ENCODE results near the gene CDCA7L.

Gene CDCA7L, protein sequence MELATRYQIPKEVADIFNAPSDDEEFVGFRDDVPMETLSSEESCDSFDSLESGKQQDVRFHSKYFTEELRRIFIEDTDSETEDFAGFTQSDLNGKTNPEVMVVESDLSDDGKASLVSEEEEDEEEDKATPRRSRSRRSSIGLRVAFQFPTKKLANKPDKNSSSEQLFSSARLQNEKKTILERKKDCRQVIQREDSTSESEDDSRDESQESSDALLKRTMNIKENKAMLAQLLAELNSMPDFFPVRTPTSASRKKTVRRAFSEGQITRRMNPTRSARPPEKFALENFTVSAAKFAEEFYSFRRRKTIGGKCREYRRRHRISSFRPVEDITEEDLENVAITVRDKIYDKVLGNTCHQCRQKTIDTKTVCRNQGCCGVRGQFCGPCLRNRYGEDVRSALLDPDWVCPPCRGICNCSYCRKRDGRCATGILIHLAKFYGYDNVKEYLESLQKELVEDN

DNA sequence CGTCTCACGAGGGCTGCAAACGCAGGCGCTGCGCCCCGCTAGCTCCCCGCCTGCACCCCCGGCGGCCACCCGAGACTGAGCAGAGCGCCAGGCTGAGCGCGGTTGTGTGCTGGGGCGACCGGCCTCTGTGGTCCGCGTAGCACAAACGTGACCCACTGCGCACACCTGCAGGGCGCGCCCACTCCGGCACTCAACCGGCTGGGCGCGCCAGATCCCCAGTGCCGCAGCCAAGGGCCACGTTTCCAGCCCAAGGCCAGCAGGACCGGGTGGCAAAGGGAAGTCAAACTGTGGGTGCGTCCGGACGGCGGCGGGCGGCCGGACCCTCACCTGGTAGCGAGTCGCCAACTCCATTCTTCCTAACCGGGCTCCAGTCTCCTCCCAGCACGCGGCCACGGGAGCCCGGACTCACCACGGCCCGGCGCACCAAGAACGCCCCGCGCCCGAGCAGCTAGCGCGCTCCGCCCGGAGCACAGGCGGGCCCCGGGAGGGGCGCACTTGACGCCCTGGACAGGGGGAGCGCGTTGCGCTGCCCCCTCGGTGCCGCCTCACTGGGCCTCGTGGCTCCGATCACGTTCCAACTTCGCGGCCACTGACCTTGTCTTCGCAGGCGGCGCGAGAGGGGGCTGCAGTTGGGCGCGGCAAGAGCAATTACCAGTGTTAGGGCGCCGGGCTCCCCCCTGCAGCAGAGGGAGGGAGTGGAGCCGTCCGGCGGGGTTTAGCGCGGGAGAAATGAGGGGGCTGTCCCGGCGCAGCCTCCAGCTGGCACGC lies at the start of gene CDCA7L:
CDCA7L (minus strand) TSS at position 446 of the 768 bp plus-strand sequence; CDS start at position 351, 95 bp downstream.
- DNase-seq (ENCODE audit: low read depth in 2 of 2, low spot score in 1 of 2): no peak

DNA sequence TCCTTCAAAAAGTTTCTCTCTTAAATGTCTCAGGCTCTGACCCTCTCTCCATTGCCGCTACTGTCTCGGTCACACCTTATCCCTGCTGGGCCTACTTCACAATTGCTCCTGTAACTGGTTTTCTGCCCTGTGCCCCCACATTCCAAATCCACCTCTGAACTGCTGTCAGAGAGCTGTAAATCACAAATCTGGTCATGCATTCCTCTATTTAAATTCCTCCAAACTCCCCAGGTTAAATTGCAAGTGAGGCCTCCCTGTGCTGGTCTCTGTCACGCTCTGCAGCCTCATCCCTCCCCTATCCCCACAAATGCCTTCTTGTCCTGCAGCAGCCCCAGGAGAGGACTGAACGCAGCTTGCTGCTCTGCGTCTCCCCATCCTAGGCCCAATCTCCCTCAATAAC lies 40.4 kb upstream of the CDCA7L start:
- no peak for DNase-seq (ENCODE audit: low read depth in 2 of 2, low spot score in 1 of 2)

DNA sequence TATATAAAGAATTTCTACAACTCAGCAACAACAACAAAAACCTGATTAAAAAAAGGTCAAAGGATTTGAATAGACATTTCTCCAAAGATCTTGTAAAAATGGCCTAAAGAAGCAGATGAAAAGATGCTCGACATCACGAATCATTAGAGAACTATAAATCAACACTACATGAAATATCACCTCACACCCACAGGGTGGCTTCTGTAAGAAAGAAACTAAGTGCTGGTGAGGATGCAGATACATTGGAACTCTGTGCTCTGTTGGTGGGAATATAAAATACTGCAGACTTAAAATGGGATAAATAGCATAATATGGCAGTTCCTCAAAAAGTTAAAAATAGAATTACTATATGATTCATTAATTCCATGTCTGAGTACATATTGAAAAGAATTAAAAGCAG lies 38.3 kb upstream of the CDCA7L start:
- DNase-seq (ENCODE audit: low read depth in 2 of 2, low spot score in 1 of 2): no peak

DNA sequence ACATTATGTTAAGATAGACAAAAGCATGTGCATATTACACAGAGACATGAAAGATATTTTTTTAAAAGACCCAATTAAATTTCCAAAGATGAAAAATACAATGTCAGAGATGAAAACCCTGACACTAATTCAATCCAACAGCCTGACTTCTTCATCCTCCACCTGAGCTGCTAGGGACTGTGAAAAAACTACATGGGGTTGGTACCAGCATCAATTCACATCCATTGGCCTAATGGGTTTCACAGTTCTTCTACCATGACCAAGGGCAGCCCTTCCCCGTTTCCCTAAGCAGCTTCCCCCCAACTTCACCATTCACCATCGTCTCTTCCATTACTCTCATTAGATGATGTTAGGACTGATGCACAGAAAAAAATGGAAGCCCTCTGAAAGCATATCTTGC lies 37.4 kb upstream of the CDCA7L start:
- DNase-seq (ENCODE audit: low read depth in 2 of 2, low spot score in 1 of 2): no peak

DNA sequence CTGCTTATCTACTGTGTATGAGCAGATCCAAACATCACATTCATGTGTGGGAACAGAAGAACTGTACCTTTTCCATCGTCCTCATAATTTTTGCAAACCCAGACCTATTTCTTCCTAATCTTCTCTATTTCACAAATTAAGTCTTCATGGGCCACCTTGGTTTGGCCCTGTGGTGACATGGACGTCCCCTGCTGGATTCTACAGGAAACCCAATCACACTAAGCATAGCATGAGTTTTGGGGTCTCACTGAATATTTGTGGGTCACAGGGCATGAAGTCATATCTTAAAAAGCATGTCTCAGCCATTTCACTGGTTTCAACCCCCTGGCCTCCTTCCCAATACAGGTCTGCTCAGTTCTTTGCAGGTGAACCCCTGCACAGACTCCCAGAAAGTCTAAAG lies 35.8 kb upstream of the CDCA7L start:
- DNase-seq (ENCODE audit: low read depth in 2 of 2, low spot score in 1 of 2): no peak

DNA sequence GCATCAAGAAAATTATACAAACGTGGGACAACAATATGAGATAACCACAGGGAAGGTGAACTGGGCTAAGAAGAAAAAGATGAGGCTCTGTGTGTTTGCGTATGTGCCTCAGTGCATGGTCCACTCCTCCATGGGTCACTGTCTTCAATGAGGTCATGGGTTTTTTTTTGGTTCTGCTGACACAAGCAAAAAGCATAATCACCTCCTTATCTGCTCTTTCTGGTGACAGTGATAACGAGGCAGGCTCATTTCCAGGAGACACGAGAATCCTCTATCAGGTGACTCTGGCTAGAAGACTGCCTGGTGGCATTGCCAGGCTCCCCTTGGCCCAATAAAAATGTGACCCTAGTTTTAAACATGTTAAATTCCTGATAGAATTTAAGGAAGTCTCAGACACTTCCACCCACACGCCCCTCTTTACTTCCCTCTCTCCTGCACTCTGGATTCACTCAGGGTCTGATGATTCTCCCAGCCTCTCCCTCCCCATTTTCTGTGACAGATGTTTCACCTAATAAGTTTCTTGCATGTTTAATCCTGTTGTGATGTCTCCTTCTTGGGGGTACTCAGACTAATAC lies 35.3 kb upstream of the CDCA7L start:
- no peak for DNase-seq (ENCODE audit: low read depth in 2 of 2, low spot score in 1 of 2)

DNA sequence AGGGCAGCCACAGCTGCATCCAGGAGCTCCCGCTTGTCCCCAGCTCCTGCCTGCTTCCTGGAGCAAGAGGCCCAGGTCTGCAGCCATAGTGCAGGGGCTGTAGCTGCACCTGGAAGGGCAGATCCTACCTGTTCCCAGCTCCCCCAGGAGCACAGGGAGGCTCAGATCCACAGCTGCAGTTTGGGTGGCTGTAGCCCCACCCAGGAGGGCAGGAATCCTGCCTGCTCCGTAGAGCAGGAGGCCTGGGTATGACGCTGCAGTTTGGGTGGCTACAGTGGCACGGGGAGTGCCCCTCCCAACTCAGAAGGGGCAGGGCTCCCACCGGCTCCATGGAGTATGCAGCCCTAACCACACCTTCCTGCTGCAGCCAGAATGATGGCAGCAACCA lies 26.7 kb upstream of the CDCA7L start:
- DNase-seq (ENCODE audit: low read depth in 2 of 2, low spot score in 1 of 2): no peak

DNA sequence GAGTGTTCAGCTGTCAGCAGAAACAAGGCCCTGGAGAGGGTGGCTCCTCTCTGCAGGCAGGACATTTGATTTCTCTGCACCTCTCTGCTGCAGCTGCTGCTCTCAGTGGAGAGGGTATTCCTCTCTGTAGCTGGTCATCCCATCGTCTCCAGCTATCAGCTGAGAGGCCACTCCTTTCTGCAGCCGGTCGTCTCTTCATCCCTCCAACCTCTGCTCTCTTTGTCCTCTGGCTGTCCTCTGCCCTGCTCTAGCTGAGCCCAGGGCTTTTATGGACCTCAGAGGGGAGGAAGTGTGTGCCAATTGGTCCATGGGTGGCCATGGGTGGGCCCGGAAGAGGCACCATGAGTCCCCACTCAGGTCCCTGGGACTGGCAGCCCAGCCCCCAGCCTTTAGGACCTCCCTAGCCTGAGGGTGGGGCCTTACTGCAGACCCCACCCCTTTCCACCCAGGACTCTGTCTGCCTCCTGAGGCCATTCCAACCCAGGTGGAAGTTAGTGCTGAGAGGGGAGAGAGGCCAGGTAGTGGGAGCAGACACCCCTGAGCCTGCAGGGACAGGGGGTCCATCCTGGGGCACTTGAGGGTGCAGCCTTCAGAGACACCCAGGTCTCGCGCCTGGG lies 26.2 kb upstream of the CDCA7L start:
- no peak for DNase-seq (ENCODE audit: low read depth in 2 of 2, low spot score in 1 of 2)

DNA sequence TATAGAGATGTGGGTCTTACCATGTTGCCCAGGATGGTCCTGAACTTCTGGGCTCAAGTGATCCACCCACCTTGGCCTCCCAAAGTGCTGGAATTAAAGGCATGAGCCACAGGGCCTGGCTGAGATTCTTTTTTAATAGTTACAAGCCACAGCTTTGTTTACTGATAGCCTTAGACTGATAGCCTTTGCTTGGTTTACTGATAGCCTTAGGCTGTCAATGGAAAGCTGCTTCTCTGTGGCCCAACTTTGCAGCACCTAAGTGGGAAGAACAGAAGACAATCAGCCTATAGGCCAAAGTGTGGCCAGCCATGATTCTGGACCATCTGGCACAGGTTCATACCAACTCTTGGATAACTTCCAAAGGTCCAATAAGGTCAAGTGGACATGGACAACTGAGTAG lies 24.1 kb upstream of the CDCA7L start:
- no peak for DNase-seq (ENCODE audit: low read depth in 2 of 2, low spot score in 1 of 2)

DNA sequence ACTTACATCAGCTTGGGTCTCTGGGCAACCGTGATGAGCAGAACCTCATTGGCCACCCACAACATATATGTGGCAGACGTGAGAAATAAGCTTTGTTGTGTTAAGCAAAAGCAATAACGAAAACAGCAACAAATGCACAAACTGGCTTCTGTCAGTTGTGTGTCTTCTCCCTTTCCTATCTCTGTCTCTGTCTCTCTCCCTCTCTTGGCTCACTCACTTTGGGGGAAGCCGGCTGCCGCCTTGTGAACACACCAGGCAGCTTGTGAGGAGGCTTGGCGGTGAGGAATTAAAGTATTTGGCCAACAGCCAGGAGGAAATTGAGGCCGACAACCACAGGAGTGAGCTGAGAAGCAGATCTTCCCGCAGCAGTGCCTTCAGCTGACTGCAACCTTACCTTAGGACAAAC lies 21.9 kb upstream of the CDCA7L start:
- DNase-seq (ENCODE audit: low read depth in 2 of 2, low spot score in 1 of 2): no peak

DNA sequence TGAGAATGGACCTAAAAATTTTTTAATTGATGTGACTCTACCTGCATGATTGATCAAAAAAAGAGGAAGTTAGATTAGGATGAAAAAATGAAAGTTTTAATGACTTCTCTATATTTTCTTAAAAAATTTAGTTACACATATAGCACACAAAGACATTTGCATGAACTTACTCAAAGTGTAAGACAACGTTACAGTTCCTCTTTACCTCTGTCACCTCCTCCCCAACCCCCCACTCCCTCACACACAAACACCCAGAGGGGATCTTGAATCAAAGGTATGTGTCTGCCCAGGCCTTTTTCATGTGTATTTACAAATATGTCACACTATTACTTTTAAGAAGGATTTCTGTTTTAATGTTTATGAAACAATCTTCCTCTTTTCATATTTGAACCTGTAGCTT lies 20.6 kb upstream of the CDCA7L start:
- DNase-seq (ENCODE audit: low read depth in 2 of 2, low spot score in 1 of 2): no peak

DNA sequence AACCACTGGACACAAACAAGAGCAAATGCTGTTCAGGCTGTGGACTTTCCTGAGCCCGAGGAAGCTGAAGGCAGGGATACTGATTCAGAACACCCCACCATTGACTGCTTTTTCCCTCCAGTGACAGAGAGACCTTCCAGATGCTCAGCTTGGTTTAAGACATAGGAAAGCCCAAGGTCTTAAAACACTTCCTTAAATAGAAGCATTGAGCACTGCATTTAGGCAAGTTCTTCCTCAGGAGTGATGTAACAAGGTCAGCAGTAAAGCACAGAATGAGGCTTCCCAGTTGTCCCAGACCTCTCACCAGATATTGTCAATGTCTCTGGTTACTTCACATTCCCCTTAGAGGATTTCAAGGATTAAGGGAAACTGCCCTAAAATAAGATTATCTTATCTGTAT lies 19.6 kb upstream of the CDCA7L start:
- DNase-seq (ENCODE audit: low read depth in 2 of 2, low spot score in 1 of 2): no peak

DNA sequence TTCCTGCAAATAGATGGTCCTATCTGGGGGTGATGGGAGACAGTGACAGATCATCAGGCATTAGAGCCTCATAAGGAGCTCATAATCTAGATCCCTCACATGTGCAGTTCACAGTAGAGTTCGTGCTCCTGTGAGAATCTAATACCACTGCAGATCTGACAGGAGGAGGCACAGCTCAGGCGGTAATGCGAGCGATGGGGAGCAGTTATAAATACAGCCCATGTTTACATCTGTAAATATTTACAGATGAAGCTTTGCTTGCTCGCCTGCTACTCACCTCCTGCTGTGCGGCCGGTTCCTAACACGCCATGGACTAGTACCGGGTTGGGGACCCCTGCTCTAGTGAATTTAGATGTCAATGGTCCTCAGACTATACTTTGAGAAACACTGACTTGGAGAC lies 17.0 kb upstream of the CDCA7L start:
- DNase-seq (ENCODE audit: low read depth in 2 of 2, low spot score in 1 of 2): no peak

DNA sequence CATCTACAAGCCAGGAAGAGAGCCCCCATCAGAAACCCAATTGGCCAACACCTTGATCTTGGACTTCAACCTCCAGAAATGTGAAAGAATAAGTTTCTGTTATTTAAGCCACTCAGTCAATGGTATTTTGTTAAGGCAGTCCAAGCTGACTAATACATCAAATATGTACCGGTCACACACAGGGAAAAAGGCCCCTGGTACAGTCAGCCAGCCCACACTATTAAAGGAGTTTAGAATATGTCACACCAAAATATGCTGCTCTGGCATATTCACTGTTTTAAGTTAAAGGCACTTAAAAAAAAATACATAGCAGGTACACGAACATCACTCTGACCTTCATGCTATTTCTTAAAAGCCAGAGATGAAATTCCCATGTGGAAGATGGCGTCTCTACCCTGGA lies 15.2 kb upstream of the CDCA7L start:
- no peak for DNase-seq (ENCODE audit: low read depth in 2 of 2, low spot score in 1 of 2)

DNA sequence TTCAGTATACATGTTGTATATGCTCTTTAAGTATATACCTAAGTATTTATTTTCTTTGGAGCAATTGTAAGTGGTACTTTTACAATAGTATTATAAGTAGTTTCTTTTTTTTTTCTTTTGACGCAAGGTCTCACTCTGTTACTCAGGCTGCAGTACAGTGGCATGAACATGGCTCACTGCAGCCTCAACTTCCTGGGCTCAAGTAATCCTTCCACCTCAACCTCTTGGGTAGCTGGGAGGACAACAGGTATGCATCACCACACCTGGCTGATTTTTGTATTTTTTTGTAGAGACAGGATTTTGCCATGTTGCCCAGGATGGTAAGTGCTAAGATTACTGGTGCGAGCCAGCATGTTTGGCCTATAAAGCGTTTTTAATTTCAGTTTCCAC lies 13.7 kb upstream of the CDCA7L start:
- no peak for DNase-seq (ENCODE audit: low read depth in 2 of 2, low spot score in 1 of 2)

DNA sequence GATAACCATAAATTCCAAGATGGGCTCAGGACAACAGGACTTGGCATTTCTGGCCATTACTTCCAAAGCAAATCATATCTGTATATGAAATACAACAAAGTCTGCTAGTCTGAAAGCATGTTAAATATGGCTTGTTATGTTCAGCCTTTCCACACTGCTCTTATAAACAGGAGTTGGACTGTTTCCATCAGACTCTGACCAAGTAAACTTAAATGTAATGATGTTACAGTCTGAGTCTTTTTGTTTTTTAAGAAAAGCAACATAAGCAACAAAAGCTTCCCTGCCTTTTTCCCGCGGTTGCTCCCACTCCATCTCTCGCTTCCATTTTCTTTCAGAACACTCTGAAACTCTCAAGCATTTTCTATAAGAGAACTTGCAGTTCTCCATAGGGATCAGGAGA lies 8.1 kb upstream of the CDCA7L start:
- no peak for DNase-seq (ENCODE audit: low read depth in 2 of 2, low spot score in 1 of 2)

DNA sequence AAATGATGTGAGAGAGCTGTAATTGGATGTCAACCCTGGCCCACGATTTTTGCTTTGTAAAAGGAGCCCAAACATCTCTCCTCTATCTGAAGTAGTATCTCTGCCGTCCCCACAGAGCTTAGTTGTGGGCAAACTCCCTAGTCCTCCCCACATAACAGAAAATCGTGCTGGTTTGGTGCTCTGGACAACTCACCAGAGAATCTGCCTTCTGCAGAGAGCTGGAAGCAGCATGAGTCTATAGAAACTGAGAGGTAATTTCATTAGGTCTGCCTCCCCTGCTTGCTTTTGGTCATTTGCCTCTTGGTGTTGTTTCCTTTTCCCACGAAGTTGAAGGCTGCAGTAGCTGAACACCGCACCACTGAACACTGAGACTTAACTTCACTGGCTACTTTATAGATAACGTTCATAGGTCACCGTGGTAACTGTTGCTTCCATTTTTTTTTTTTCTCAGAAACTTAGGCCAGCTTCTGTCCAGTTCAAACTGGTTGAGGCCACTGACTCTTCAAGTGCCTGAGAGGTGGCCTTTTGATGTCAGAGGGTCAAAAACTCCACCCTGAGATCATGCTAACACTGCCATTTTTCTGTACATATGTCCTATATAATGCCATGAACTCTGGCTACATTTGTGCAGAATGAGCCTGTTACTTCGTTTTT lies 3.3 kb upstream of the CDCA7L start:
- DNase-seq (ENCODE audit: low read depth in 2 of 2, low spot score in 1 of 2): no peak

DNA sequence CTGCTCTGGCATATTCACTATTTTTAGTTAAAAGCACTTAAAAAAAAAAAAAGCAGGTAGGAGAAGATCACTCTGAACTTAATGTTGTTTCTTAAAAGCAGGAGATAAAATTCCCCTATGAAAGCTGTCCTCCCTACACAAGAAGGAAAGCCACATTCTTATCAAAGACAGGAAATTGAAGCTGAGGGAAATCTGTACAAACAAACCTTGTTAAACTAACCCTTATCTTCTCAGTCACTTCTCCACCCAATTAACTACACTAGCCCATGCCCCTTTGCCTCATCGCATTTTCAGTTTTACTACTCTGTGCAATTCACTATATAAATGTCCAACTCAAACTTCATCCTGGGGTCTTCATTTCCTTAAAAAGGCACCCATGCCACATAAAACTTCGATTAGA lies 2.7 kb upstream of the CDCA7L start:
- DNase-seq (ENCODE audit: low read depth in 2 of 2, low spot score in 1 of 2): no peak

DNA sequence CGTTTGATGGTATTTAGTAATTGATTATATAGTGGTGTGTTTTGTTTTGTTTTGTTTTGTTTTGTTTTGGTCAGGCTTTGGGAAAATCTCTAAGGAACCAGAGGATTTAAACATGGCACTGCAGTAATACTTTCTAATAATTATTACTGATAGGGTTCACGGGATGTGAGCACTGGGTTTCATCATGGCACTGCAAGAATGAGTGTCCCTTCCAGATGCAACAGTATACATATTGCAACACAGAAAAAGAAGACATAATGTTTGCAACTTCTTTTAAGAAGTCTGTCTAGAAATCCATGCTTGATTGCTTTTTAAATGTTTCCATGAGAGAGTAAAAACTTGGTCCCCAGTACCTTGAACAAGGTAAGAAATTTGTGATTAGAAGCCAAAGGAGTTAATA lies 2.2 kb upstream of the CDCA7L start:
- DNase-seq (ENCODE audit: low read depth in 2 of 2, low spot score in 1 of 2): no peak

DNA sequence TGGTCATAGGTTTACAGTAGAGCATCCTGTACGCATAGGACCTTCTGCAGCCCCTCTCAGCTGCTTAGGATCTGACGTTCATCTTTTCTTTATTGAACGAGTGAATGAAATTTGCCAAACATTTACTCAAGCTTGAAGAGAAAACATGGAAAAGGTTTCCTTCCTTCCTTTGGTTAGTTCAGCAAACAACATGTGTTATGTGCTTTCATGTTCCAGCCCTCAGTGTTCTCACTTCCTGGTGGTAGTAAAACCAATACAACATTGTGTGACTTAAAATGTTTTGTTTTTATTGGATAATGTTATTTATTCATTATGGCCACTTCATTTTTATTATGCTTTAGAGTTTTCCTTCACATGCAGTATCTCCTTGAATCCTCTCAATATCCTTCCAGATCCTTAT lies 1.4 kb upstream of the CDCA7L start:
- DNase-seq (ENCODE audit: low read depth in 2 of 2, low spot score in 1 of 2): no peak

DNA sequence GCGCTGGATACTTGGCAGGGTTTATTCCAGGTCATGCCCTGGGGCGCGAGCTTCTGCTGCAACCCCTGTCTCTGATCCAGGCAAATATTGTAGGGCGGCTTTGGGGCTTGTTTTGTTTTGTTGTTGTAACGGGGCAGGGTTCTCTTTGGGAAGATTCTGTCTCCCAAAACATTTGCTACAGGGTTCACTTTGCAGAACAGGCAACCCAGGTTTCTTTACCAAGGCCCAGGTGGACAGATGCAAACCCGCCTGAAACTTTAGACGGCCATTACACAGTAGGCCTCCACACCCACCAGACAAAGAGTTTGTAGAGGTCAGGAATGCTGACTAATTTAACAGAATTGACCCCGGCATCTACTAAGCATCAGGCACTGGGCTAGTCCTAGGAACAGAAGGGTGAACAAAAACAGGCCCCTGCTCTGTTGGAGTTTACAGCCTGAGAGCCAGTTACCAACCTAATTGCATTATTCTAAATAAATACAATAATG lies 567 bp upstream of the CDCA7L start:
- no peak for DNase-seq (ENCODE audit: low read depth in 2 of 2, low spot score in 1 of 2)
